Ishikawa (cell line): Measurements from ENCODE around the gene RHBDF2.

ENCODE experiments used
- CEBPB ChIP-seq: IDR thresholded peaks from 2 replicates; pipeline ENCODE4 v1.6.1; 2012
- CREB1 ChIP-seq: IDR thresholded peaks from 2 replicates; pipeline ENCODE4 v1.6.1; 2012; ENCODE audit warnings: low read depth
- EGR1 ChIP-seq: IDR thresholded peaks from 2 replicates; pipeline ENCODE4 v1.6.1; 2012
- EP300 ChIP-seq: IDR thresholded peaks from 2 replicates; pipeline ENCODE4 v1.6.1; 2012; ENCODE audit warnings: borderline replicate concordance
- FOXM1 ChIP-seq: IDR thresholded peaks from 2 replicates; pipeline ENCODE4 v1.6.1; 2012; ENCODE audit warnings: low read depth, borderline replicate concordance
- NFIC ChIP-seq: IDR thresholded peaks from 2 replicates; pipeline ENCODE4 v1.6.1; 2012
- RAD21 ChIP-seq: IDR thresholded peaks from 2 replicates; pipeline ENCODE4 v1.6.1; 2012; ENCODE audit warnings: low read depth
- TAF1 ChIP-seq: IDR thresholded peaks from 2 replicates; pipeline ENCODE4 v1.6.1; 2012; ENCODE audit warnings: low read depth, mild to moderate bottlenecking
- TCF12 ChIP-seq: IDR thresholded peaks from 2 replicates; pipeline ENCODE4 v1.6.1; 2012; ENCODE audit warnings: low read depth
- TEAD4 ChIP-seq: IDR thresholded peaks from 2 replicates; pipeline ENCODE4 v1.6.1; 2012
- YY1 ChIP-seq: IDR thresholded peaks from 2 replicates; pipeline ENCODE4 v1.6.1; 2012; ENCODE audit warnings: low read depth
- ZBTB7A ChIP-seq: IDR thresholded peaks from 2 replicates; pipeline ENCODE4 v1.6.1; 2012; ENCODE audit warnings: low read depth
- TF ChIP-seq, protein P1 (sequence below): IDR thresholded peaks from 2 replicates; pipeline ENCODE4 v1.6.1; 2012
- TF ChIP-seq, protein P2 (sequence below): IDR thresholded peaks from 2 replicates; pipeline ENCODE4 v1.6.1; 2012
- TF ChIP-seq, protein P3 (sequence below): IDR thresholded peaks from 2 replicates; pipeline ENCODE4 v1.6.1; 2012; ENCODE audit warnings: low read depth, mild to moderate bottlenecking

Gene RHBDF2

GRCh38 chr17:76502341-76503211, 1.4 kb upstream of the RHBDF2 start:
- no peak for TF ChIP-seq EGR1
- no peak for TF ChIP-seq EP300
- no peak for TF ChIP-seq NFIC
- no peak for TF ChIP-seq RAD21
- TF ChIP-seq TCF12 = no peak
- no peak for TF ChIP-seq YY1
- no peak for TF ChIP-seq ZBTB7A
- TF ChIP-seq, protein P1, sequence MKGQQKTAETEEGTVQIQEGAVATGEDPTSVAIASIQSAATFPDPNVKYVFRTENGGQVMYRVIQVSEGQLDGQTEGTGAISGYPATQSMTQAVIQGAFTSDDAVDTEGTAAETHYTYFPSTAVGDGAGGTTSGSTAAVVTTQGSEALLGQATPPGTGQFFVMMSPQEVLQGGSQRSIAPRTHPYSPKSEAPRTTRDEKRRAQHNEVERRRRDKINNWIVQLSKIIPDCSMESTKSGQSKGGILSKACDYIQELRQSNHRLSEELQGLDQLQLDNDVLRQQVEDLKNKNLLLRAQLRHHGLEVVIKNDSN = no peak
- TF ChIP-seq FOXM1 = no peak
- TF ChIP-seq CEBPB = no peak
- no peak for TF ChIP-seq TEAD4
- TF ChIP-seq, protein P2, sequence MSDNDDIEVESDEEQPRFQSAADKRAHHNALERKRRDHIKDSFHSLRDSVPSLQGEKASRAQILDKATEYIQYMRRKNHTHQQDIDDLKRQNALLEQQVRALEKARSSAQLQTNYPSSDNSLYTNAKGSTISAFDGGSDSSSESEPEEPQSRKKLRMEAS = no peak
- TF ChIP-seq TAF1 = no peak
- no peak for TF ChIP-seq CREB1

GRCh38 chr17:76501827-76502307, 644 bp upstream of the RHBDF2 start:
- TF ChIP-seq CEBPB (no peak), EP300 (no peak)

DNA sequence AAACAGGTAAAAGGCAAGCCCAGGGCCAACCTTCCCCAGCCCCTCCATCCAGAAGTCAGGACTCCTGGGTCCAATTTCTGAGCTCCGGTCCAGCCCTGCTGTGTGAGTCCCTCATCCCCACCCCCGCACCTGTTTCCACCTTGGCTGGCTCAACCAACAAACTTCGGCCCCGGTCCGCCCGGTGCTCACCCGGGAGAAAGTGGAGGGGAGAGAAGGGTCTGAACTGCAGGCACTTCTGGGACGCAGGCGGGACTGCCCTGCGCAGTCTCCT, 541 bp downstream of the RHBDF2 start:
- TF ChIP-seq EGR1 (0 out of 2 replicates have a peak, but pooled peaks have one; percentile 34), FOXM1 (no peak)

- TF ChIP-seq RAD21 (no peak), FOXM1 (no peak), EP300 (no peak), TAF1 (no peak), EGR1 (no peak), YY1 (no peak), NFIC (no peak), CEBPB (no peak), CREB1 (no peak), TEAD4 (no peak), TCF12 (no peak), ZBTB7A (no peak)
- TF ChIP-seq, protein P3, sequence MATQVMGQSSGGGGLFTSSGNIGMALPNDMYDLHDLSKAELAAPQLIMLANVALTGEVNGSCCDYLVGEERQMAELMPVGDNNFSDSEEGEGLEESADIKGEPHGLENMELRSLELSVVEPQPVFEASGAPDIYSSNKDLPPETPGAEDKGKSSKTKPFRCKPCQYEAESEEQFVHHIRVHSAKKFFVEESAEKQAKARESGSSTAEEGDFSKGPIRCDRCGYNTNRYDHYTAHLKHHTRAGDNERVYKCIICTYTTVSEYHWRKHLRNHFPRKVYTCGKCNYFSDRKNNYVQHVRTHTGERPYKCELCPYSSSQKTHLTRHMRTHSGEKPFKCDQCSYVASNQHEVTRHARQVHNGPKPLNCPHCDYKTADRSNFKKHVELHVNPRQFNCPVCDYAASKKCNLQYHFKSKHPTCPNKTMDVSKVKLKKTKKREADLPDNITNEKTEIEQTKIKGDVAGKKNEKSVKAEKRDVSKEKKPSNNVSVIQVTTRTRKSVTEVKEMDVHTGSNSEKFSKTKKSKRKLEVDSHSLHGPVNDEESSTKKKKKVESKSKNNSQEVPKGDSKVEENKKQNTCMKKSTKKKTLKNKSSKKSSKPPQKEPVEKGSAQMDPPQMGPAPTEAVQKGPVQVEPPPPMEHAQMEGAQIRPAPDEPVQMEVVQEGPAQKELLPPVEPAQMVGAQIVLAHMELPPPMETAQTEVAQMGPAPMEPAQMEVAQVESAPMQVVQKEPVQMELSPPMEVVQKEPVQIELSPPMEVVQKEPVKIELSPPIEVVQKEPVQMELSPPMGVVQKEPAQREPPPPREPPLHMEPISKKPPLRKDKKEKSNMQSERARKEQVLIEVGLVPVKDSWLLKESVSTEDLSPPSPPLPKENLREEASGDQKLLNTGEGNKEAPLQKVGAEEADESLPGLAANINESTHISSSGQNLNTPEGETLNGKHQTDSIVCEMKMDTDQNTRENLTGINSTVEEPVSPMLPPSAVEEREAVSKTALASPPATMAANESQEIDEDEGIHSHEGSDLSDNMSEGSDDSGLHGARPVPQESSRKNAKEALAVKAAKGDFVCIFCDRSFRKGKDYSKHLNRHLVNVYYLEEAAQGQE = no peak
- TF ChIP-seq, protein P1 = no peak
- TF ChIP-seq, protein P2 = no peak
Measured at GRCh38 chr17:76500074-76500746, 1.0 kb downstream of the RHBDF2 start.

DNA sequence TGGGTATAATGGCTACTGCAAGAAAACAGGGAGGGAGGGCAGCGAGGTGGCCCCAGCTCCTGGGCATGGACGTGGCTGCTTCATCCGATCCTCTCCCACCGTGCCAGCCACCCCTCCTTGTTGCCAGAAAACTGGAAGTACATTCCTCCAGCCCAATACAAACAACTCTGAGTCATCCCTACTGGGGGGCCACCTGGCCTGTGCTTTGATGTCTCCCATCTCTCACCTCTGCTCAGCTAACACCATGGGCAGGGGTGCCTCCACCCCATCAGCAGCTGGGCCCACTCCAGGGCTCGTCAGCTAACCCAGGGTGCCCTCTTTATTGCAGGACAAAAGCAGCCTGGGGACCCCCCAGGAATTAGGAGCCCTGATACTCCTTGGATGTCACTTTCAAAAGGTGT, 2.0 kb downstream of the RHBDF2 start:
- TF ChIP-seq NFIC (no peak), RAD21 (no peak), YY1 (no peak), CEBPB (no peak), EP300 (no peak), FOXM1 (no peak), ZBTB7A (no peak), EGR1 (no peak), TEAD4 (no peak), TAF1 (no peak)

GRCh38 chr17:76498876-76499251, 2.4 kb downstream of the RHBDF2 start:
- TF ChIP-seq CEBPB (no peak), EGR1 (no peak), FOXM1 (no peak), EP300 (no peak), TEAD4 (no peak), ZBTB7A (no peak), NFIC (no peak), RAD21 (no peak), TCF12 (no peak), CREB1 (no peak), YY1 (no peak), TAF1 (no peak)
- TF ChIP-seq, protein P3 = no peak
- TF ChIP-seq, protein P1 = no peak
- TF ChIP-seq, protein P2 = no peak
